KMS-11 (cell line): ENCODE results near the gene OBSCN.

ENCODE experiments used
- H2AFZ ChIP-seq: fragments of 200-600 bp; sonication (generic); 2 replicates; pipeline ENCODE4 v1.6.1; 2016; ENCODE audit warnings: antibody characterized with exemption, mixed run types, low read depth
- H3K27ac ChIP-seq: fragments of 200-600 bp; sonication (generic); 2 replicates; pipeline ENCODE4 v1.6.1; 2016; ENCODE audit warnings: mild to moderate bottlenecking, mixed run types
- H3K27me3 ChIP-seq: fragments of 200-600 bp; sonication (generic); 2 replicates; pipeline ENCODE4 v1.6.1; 2017; ENCODE audit warnings: mild to moderate bottlenecking, low read depth, mixed run types, moderate library complexity; ENCODE audit not compliant: insufficient read depth
- H3K36me3 ChIP-seq: fragments of 200-600 bp; sonication (generic); 2 replicates; pipeline ENCODE4 v1.6.1; 2017; ENCODE audit warnings: mild to moderate bottlenecking, mixed run types; ENCODE audit not compliant: insufficient read depth
- H3K4me1 ChIP-seq: fragments of 200-600 bp; sonication (generic); 2 replicates; pipeline ENCODE4 v1.6.1; 2016; ENCODE audit warnings: mild to moderate bottlenecking, low read depth, mixed run types; ENCODE audit not compliant: poor library complexity, severe bottlenecking
- H3K4me2 ChIP-seq: fragments of 200-600 bp; sonication (generic); 2 replicates; pipeline ENCODE4 v1.7.0; 2016; ENCODE audit warnings: mild to moderate bottlenecking, mixed run types
- H3K4me3 ChIP-seq: fragments of 200-600 bp; sonication (generic); IDR thresholded peaks from 2 replicates; pipeline ENCODE4 v1.6.1; 2017; ENCODE audit warnings: low read depth, low read length, mixed read lengths; ENCODE audit not compliant: insufficient read depth
- H3K79me2 ChIP-seq: fragments of 200-600 bp; sonication (generic); 2 replicates; pipeline ENCODE4 v1.6.1; 2016; ENCODE audit warnings: low read depth, mixed run types; ENCODE audit not compliant: insufficient read depth
- H3K9ac ChIP-seq: fragments of 200-600 bp; sonication (generic); 2 replicates; pipeline ENCODE4 v1.6.1; 2016; ENCODE audit warnings: mild to moderate bottlenecking, mixed run types
- H4K20me1 ChIP-seq: fragments of 200-600 bp; sonication (generic); 2 replicates; pipeline ENCODE4 v1.6.1; 2016; ENCODE audit warnings: mild to moderate bottlenecking, mixed run types; ENCODE audit not compliant: insufficient read depth
- CTCF ChIP-seq: fragments of 200-600 bp; sonication (generic); conservative IDR thresholded peaks from 2 replicates; pipeline ENCODE4 v1.6.1; 2017; ENCODE audit warnings: low read depth, mild to moderate bottlenecking, antibody characterized with exemption, low read length, moderate library complexity, mixed read lengths

OBSCN gene

DNA sequence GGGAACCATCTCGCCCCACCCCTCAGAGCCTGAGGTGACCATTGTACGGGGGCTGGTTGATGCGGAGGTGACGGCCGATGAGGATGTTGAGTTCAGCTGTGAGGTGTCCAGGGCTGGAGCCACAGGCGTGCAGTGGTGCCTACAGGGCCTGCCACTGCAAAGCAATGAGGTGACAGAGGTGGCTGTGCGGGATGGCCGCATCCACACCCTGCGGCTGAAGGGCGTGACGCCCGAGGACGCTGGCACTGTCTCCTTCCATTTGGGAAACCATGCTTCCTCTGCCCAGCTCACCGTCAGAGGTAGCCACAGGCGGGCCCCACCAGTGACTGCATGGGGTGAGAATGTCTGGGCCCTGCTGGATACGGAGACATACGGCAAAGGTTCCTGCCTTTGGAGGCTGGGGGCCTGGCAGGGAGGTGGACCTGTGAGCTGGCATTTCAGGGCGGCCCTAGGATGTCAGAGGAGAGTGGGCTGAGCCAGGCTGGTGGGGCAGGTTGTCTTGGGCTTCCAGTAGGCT, 100.3 kb downstream of the OBSCN start:
- no peak overlapping the region for H3K4me2 ChIP-seq
- H3K4me1 ChIP-seq, result no peaks in the 10 kb centered on the region
- no peak overlapping the region for H3K9ac ChIP-seq
- no peaks in the 10 kb centered on the region for H3K27me3 ChIP-seq
- H3K27ac ChIP-seq, result no peak overlapping the region
- no peak overlapping the region for H3K4me3 ChIP-seq
- H3K36me3 ChIP-seq, result no peaks in the 10 kb centered on the region
- no peaks in the 10 kb centered on the region for H4K20me1 ChIP-seq
- no peak for TF ChIP-seq CTCF
- no peaks in the 10 kb centered on the region for H3K79me2 ChIP-seq
- H2AFZ ChIP-seq, result no peak overlapping the region

DNA sequence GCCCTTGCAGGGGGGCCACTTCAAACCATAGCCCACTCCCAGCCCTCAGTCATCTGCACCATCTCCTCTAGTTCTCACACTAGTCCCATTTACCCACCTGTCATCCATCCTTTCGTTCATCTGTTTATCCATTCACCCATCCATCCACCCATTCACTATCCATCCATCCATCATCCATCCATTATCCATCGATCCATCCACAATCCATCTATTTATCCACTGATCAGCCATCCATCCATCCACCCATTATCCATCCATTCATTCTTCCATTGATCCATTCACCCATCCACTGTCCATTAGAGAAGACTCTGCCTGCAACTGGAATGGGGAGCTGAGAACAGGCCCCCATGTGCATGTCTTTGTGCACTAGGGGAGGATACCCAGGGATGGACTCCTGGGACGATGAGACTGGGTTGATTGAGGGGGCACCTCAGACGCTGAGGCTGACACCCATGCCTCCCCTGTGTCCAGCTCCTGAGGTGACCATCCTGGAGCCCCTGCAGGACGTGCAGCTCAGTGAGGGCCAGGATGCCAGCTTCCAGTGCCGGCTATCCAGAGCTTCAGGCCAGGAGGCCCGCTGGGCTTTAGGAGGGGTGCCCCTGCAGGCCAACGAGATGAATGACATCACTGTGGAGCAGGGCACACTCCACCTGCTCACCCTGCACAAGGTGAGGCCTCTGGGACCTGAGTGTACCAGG, 100.9 kb downstream of the OBSCN start:
- Histone ChIP-seq H3K79me2 (no peaks in the 10 kb centered on the region), H4K20me1 (no peaks in the 10 kb centered on the region), H3K4me2 (no peak overlapping the region), H3K9ac (no peak overlapping the region), H3K36me3 (no peaks in the 10 kb centered on the region), H3K4me3 (no peak overlapping the region), H3K27ac (no peak overlapping the region), H2AFZ (no peak overlapping the region), H3K4me1 (no peaks in the 10 kb centered on the region), H3K27me3 (no peaks in the 10 kb centered on the region)
- peak; percentile 45 for TF ChIP-seq CTCF

DNA sequence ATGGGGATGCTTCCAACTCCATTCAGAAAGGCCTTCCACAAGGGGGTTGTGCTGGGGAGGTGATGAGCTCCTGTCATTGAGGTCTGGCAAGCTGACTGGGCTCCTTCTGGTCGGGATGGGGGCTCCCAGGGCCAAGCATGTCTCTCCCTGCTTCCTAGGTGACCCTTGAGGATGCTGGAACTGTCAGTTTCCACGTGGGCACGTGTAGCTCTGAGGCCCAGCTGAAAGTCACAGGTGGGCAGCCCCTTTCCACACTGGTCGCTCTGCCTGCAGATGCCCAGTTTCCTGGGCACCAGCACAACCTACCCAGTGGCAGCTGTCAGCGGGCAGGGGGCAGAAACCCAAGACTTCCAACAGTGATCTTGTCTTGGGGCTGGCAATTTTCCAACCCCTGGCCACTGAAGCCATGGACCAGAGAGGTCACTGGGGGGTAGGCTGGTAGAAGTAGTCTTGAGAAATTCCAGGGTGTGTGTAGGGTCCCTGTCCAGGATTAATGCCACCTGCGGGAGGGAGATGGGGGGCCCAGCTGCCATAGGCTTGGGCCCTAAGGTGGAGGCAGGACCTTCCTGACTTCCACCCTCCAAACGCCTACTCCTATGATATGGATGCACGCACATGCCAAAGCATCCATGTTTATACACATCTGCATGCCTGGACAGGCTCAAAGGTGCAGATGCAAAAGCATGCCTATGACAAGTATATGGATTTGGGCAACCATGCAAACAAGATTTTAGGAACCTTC, 101.7 kb downstream of the OBSCN start:
- Histone ChIP-seq H3K4me2 (no peak overlapping the region), H2AFZ (no peak overlapping the region), H3K27me3 (no peaks in the 10 kb centered on the region)

More for the DNA sequence above, 101.7 kb downstream of the OBSCN start:
- H3K9ac ChIP-seq, result no peak overlapping the region
- no peaks in the 10 kb centered on the region for H3K4me1 ChIP-seq
- no peak; the same call in 1 of the 2 replicates for TF ChIP-seq CTCF
- no peaks in the 10 kb centered on the region for H4K20me1 ChIP-seq
- no peaks in the 10 kb centered on the region for H3K79me2 ChIP-seq
- no peak overlapping the region for H3K27ac ChIP-seq
- no peak overlapping the region for H3K4me3 ChIP-seq
- no peaks in the 10 kb centered on the region for H3K36me3 ChIP-seq
